HG03565 (cell line): ENCODE results near the gene ABI3BP.

Experiments
- ATAC-seq: cut with Tn5 transposase; IDR thresholded peaks from one replicate; pipeline ENCODE4 v1.9.1; 2021; ENCODE audit warnings: mild to moderate bottlenecking, moderate library complexity; ENCODE audit not compliant: unreplicated experiment

ABI3BP gene

GRCh38 chr3:100782348-100782747, 210.9 kb downstream of the ABI3BP start:
- ATAC-seq: no peak

DNA sequence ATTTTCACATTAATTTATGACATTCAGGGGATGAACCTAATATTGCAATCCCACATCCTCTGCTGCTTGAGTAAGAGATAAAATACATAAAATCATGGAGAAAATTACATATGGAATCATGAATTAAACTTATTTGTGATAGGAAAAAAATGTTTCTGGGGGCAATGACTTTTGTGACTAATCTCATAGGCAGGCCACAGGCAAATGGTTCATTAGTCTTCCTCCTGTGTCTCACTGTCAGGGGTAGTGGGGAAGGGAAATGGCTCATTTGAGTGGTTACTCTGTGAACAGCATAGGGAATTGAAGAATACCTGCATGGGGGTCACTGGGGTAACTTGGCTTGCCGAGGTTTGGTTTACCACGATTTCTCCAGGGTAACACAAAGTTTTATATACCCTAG, 211.9 kb downstream of the ABI3BP start:
- no peak for ATAC-seq

GRCh38 chr3:100780071-100780622, 213.1 kb downstream of the ABI3BP start:
- no peak for ATAC-seq

DNA sequence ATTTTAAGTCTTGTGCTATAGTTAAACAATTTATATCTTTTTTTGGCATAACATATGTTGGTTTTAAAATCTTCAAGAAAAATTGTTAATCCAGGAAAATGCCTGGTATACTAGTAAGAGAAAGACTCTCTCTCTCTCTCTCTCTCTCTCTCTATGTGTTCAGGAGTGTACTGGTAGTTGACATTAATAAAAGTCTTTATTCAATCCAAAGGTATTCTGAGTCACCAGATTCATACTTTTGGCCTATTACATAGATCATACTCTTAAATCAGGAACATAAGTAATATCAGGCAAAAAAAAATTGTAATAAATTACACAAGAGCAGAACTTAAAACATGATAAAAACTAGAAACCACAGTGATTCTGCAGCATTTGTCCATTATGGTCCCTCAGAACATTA, 213.7 kb downstream of the ABI3BP start:
- ATAC-seq: no peak

DNA sequence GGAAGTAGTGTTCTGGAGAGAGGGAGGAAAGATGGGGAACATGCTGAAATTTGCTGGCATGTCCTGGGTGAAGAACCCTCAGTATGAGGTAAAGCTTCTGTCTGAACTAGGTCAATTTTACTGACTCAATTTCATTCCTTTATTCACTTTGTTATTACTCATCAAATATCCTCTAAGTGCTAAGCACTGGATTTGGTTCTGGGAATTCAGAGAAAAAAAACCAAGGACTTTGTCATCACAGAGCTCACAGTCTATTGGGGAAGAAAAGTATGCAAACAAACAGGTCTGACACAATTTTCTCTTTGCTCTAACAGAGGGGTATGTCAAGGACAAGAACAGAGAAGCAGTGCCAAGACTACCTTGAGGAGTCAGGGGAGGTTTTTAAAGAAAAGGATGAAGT, 215.9 kb downstream of the ABI3BP start:
- no peak for ATAC-seq

- no peak for ATAC-seq
These were observed 216.5 kb downstream of the ABI3BP start for GRCh38 chr3:100776746-100777145.

DNA sequence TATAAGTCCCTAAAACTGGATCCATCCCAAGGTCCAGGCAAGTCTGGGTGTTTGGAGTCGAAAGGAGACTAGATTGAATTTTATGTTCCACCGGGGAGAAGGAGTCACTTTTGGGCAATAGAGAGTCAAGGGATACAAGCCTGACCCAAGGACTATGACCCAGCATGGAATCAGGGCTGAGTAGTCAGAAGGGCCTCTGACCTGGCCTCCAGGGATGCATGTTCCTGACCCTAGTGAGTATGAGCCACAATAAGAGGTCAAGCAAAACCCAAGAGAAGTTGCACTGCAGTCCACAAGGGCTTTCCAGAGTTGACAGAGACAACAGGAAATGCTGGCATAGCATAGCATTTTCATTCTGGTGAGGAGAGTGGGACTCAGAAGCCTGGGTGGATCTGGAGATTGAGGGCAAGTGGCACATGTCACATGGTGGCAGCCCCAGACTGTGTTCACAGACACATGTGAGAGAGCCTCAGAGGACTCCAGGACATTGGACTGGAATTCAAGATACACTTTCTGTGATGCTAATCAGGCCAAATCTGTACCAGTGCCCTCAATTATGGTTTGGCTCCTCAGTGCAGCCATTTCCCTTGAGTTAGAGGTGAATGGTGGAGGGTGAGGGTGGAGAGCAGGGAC, 217.0 kb downstream of the ABI3BP start:
- ATAC-seq: no peak

DNA sequence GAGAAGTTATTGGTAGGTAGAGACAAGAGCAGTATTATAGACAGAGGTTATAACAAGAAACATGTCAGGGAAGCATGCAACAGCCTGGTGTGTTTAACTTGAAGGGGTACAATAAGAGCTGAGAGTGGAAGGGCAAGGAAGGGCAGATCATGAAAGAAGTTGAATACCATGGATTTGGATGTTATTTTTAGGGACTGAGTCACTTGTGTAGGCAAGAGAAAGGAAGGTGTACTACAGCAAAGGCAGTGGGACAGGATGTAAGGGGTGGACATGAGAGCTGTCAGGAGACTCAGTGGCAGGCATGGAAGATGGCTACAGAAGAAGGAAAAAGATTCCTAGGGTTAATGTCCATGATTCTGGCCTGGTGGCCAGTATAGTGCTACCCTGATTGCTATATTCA, 217.6 kb downstream of the ABI3BP start:
- ATAC-seq: no peak

- no peak for ATAC-seq
These were observed 218.0 kb downstream of the ABI3BP start for GRCh38 chr3:100775226-100775625.

DNA sequence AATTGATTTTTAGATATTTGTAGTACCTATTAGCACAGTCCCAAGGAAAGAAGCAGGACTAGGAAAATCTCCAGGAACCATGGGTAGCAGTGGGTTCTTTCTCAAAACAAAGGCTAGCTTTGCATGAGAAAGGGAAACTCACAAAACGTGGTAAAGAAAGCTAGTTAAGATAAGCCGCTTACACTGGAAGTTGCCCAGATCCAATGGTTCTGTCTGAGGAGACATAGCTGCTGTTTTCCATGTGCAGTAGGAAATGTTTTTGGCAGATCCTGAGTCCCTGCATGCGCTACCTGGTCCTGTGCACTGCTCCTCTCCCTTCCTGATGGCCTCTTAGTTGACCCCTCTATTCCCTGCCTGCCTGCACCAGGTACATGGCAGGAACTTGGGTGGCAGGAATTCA, 223.5 kb downstream of the ABI3BP start:
- ATAC-seq: no peak

DNA sequence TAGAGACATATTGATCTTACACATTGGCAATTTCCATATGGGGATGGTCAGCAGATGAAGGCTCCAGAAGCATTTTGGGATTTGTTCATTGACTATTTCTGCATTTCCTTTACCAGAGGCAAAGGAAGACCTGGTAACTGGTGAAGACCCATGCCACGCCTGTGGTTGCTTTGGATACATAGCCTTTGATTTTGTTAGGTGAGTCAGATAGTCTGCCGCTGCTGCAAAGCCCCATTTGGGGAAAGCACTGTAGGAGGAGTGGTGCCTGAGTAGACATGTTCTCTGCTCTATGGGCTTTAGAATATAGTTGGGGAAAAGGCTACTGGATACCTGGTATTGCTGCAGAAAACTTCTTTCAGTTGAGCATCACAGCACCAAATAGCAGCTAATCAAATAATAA, 227.2 kb downstream of the ABI3BP start:
- no peak for ATAC-seq

GRCh38 chr3:100765437-100765975, 227.7 kb downstream of the ABI3BP start:
- ATAC-seq: no peak

- ATAC-seq: no peak
These were observed 231.3 kb downstream of the ABI3BP start for GRCh38 chr3:100761951-100762350.

- ATAC-seq: peak; percentile 56
These were observed 231.8 kb downstream of the ABI3BP start for GRCh38 chr3:100761211-100761942.

GRCh38 chr3:100760377-100760776, 232.8 kb downstream of the ABI3BP start:
- ATAC-seq: no peak

DNA sequence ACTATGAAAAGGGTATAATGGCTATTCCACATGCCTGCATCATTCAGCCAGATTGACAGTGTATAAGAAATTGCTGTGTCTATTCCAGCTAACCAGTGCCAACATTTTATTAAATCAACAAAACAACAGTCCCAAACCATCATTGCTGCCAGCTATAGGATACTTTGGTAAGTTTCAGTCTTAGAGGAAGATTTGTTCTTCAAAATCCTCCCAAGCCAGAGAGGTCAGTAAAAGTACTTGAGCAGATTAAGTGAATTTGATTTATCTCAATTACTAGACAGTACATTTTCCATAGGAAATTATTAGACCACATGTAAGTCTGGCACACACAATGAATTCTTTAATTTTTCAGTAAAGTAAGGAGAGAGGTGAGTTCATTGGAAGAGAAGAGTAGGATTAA, 233.3 kb downstream of the ABI3BP start:
- ATAC-seq: no peak

- no peak for ATAC-seq
These were observed 234.1 kb downstream of the ABI3BP start for GRCh38 chr3:100759159-100759558.

DNA sequence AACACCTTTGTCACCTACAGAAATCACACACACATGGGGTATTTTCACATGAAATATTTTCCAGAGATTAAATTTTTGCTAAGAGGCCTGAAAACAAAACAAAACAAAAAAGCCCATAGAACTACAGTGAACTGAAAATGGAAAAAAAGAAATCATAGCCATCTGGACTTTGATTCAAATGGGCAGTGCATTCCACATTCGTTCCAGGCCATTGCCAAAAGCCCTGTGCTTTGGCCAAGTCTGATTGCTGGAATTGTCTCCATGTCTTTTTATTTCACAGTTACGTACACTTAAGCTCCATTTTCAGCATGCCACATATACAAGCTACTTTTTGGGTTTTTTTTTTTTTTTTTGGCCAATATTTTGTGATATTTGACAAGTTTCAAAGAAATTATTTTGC, 236.8 kb downstream of the ABI3BP start:
- no peak for ATAC-seq

- no peak for ATAC-seq
These were observed 238.5 kb downstream of the ABI3BP start for GRCh38 chr3:100754563-100755334.

GRCh38 chr3:100753846-100754245, 239.4 kb downstream of the ABI3BP start:
- no peak for ATAC-seq

- no peak for ATAC-seq
These were observed 244.3 kb downstream of the ABI3BP start for GRCh38 chr3:100748967-100749366.
